Psoas muscle (tissue), 8 donors: ENCODE measurements around the gene SIRPA. TPM values are rescaled to one million over a fixed set of nuclear protein-coding genes. Genes with fewer than 3 reads are reported as not detected.

Source experiments
- ATAC-seq, 4 donors: fragments of 200-7000 bp; cut with Tn5 transposase; one replicate each; pipeline ENCODE4 v1.9.1; 2020; ENCODE audit warnings: moderate library complexity in 3 of 4, mild to moderate bottlenecking in 2 of 4
- DNase-seq, 2 donors: peaks; one replicate each; pipeline ENCODE4 v3.0.0-alpha.2; 2020
- H3K27ac ChIP-seq: fragments of 200-600 bp; one replicate; pipeline ENCODE4 v1.8.0; 2022
- H3K27me3 ChIP-seq, 3 donors: fragments of 200-600 bp in 1 of 3; one replicate each; pipeline versions ENCODE4 v1.6.1 to v1.8.0; 2013 to 2022; ENCODE audit warnings: low read length in 2 of 3, mild to moderate bottlenecking in 2 of 3, moderate library complexity in 1 of 3; ENCODE audit not compliant: insufficient read depth in 3 of 3
- H3K36me3 ChIP-seq, 2 donors: fragments of 200-600 bp in 1 of 2; one replicate each; pipeline versions ENCODE4 v1.6.1 to v1.8.0; 2013 to 2022; ENCODE audit warnings: low read depth in 1 of 2, mild to moderate bottlenecking in 1 of 2, moderate library complexity in 1 of 2; ENCODE audit not compliant: insufficient read depth in 1 of 2
- H3K4me1 ChIP-seq: fragments of 200-600 bp; one replicate; pipeline ENCODE4 v1.8.0; 2022
- H3K4me3 ChIP-seq: fragments of 200-600 bp; one replicate; pipeline ENCODE4 v1.8.0; 2022; ENCODE audit warnings: mild to moderate bottlenecking
- H3K9me3 ChIP-seq: fragments of 200-600 bp; one replicate; pipeline ENCODE4 v1.8.0; 2022
- CTCF ChIP-seq: fragments of 200-600 bp; IDR thresholded peaks from one replicate; pipeline ENCODE4 v1.8.0; 2022; ENCODE audit warnings: antibody characterized with exemption
- WGBS, 3 donors: extraction: QIAGEN DNeasy Blood & Tissue Kit; methylation state at CpG; one replicate each; pipeline versions ENCODE4 v1.1.6 to v1.1.7; 2013; 5-methylcytosine and 5-hydroxymethylcytosine counted together
- intact Hi-C, 2 donors: fragments of 100-400 bp; cut with DNase I; formaldehyde crosslinking; loops; one replicate each; pipeline versions ENCODE4 v1.11.0 to v1.14.2; 2022
- polyA plus RNA-seq, 3 donors: library from polyadenylated mRNA; stranded (reverse); fragments of 200-250 nt; gene quantifications; one replicate each; pipeline ENCODE4 v1.2.3, GENCODE V29; 2013
- total RNA-seq, 4 donors: library from RNA; stranded (reverse); fragmentation: NEBNext Ultra II Directional in 2 of 4; extraction: Animal tissue kit (Norgen Biotek cat#: 25700) in 2 of 4; gene quantifications; one replicate each; pipeline versions ENCODE4 v1.2.1 to v1.2.4, GENCODE V29; 2021 to 2023
- donor health status: healthy with polysubstance abuse.
- donor health status: DM: no; HTN: no; CAD: no; lungs with moderate emphysema.
- donor health status: Bipolar disorder and iron deficiency.
- donor health status: healthy.
- donor health status: DM: yes; HTN: yes; CAD: no.
- donor health status: DM: no; HTN: no; CAD: no.
- donor health status: DM: no; HTN: no; CAD: no.
- donor health status: DM: yes; HTN: yes; CAD: no.

The SIRPA gene
- total and polyA plus RNA-seq, 7 donors, result 6.2 to 42.9 (median 15.3) TPM

- Histone ChIP-seq H3K36me3 (peaks cover 0 to 20% of the 10 kb centered on the region in 2 donors), H3K4me3 (no peak overlapping the region), H3K27me3 (no peaks in the 10 kb centered on the region), H3K9me3 (no peaks in the 10 kb centered on the region), H3K27ac (no peak overlapping the region), H3K4me1 (peaks cover 6% of the 10 kb centered on the region)
- TF ChIP-seq CTCF, result no peak
- intact Hi-C loops, result no loop called here
- DNase-seq (no peak), ATAC-seq (peak; percentile 23 to 82 (median 72))
- WGBS, 3 donors, result 70 to 78% (median 72%) methylated on average over 7 of the region's 7 CpGs
Measured at GRCh38 chr20:1928782-1929181, 33.6 kb downstream of the SIRPA start.

- peaks cover 12% of the 10 kb centered on the region for H3K4me1 ChIP-seq
- H3K9me3 ChIP-seq, result no peaks in the 10 kb centered on the region
- no peak for ATAC-seq
Measured at GRCh38 chr20:1929460-1929859, 34.3 kb downstream of the SIRPA start.

GRCh38 chr20:1930165-1930564 is 35.0 kb downstream of the SIRPA start:
- Histone ChIP-seq H3K27ac (no peak overlapping the region), H3K36me3 (peaks cover 0 to 20% of the 10 kb centered on the region in 2 donors), H3K4me3 (no peak overlapping the region), H3K27me3 (no peaks in the 10 kb centered on the region), H3K4me1 (peaks cover 17% of the 10 kb centered on the region), H3K9me3 (no peaks in the 10 kb centered on the region)
- WGBS, 3 donors, result 84 to 92% (median 87%) methylated on average over 6 of the region's 6 CpGs
- peak in 1 of 2 donors; percentile 40 for DNase-seq
- no peak for TF ChIP-seq CTCF
- ATAC-seq, result no peak
- intact Hi-C loops, result no loop called here

More at GRCh38 chr20:1929460-1929859, 34.3 kb downstream of the SIRPA start:
- H3K36me3 ChIP-seq, result peaks cover 0 to 20% of the 10 kb centered on the region in 2 donors
- DNase-seq, result no peak
- intact Hi-C loops, result no loop called here
- H3K27ac ChIP-seq, result no peak overlapping the region
- no peak overlapping the region for H3K4me3 ChIP-seq
- no peaks in the 10 kb centered on the region for H3K27me3 ChIP-seq
- TF ChIP-seq CTCF, result no peak
- 47 to 81% (median 79%) methylated on average over 3 of the region's 3 CpGs for WGBS, 3 donors

GRCh38 chr20:1931830-1932229 is 36.6 kb downstream of the SIRPA start:
- Histone ChIP-seq H3K27me3 (no peaks in the 10 kb centered on the region), H3K4me1 (peaks cover 27% of the 10 kb centered on the region), H3K9me3 (no peaks in the 10 kb centered on the region), H3K36me3 (peaks cover 0 to 11% of the 10 kb centered on the region in 2 donors), H3K4me3 (no peak overlapping the region), H3K27ac (no peak overlapping the region)
- no peak for TF ChIP-seq CTCF
- ATAC-seq (no peak), DNase-seq (no peak)
- intact Hi-C loops, result no loop called here
- WGBS, 3 donors, result 81 to 86% (median 84%) methylated on average over 5 of the region's 5 CpGs

- no peak for TF ChIP-seq CTCF
- no peaks in the 10 kb centered on the region for H3K9me3 ChIP-seq
- DNase-seq, result no peak
- H3K36me3 ChIP-seq, result peaks cover 0 to 11% of the 10 kb centered on the region in 2 donors
- no peak overlapping the region for H3K4me3 ChIP-seq
- H3K27me3 ChIP-seq, result no peaks in the 10 kb centered on the region
- H3K27ac ChIP-seq, result no peak overlapping the region
- intact Hi-C loops, result no loop called here
- H3K4me1 ChIP-seq, result peaks cover 27% of the 10 kb centered on the region
- 59 to 73% (median 64%) methylated on average over 2 of the region's 2 CpGs for WGBS, 3 donors
- no peak for ATAC-seq
Measured at GRCh38 chr20:1932971-1933370, 37.8 kb downstream of the SIRPA start.
